ENCODE measurements around the gene PRKX. TPM values are rescaled to one million over a fixed set of nuclear protein-coding genes. Genes with fewer than 3 reads are reported as not detected.

Gene PRKX
- total RNA-seq, 1 donor = 13.4 TPM

- Histone ChIP-seq H3K27me3 (ENCODE audit: insufficient read depth, low read length) (no peaks in the 10 kb centered on the region), H3K27ac (ENCODE audit: low read depth, low read length) (no peak overlapping the region), H3K36me3 (ENCODE audit: insufficient read depth, low read length) (no peaks in the 10 kb centered on the region), H3K4me1 (ENCODE audit: insufficient read depth, low read length) (no peaks in the 10 kb centered on the region), H3K79me2 (ENCODE audit: insufficient read depth, low read length) (no peaks in the 10 kb centered on the region), H3K9me3 (ENCODE audit: low read depth, low read length) (no peaks in the 10 kb centered on the region), H4K20me1 (ENCODE audit: insufficient read depth, low read length) (no peaks in the 10 kb centered on the region), H3K4me2 (ENCODE audit: insufficient read depth, low read length) (no peak overlapping the region), H2AFZ (ENCODE audit: low read length) (no peak overlapping the region), H3K4me3 (ENCODE audit: insufficient read depth, low read length) (no peak overlapping the region)
- TF ChIP-seq CTCF (IDR thresholded peaks at IDR 0.05; ENCODE audit: extremely low read depth, low read depth, low read length) = no peak
- DNase-seq (ENCODE audit: insufficient read length, low spot score, missing footprints) = peak; percentile 6
Observed at GRCh38 chrX:3582451-3582850, 131.0 kb downstream of the PRKX start.

- no peaks in the 10 kb centered on the region for H3K27me3 ChIP-seq (ENCODE audit: insufficient read depth, low read length)
- no peaks in the 10 kb centered on the region for H4K20me1 ChIP-seq (ENCODE audit: insufficient read depth, low read length)
- no peaks in the 10 kb centered on the region for H3K36me3 ChIP-seq (ENCODE audit: insufficient read depth, low read length)
- H3K4me2 ChIP-seq (ENCODE audit: insufficient read depth, low read length) = no peak overlapping the region
- H3K4me3 ChIP-seq (ENCODE audit: insufficient read depth, low read length) = no peak overlapping the region
- no peaks in the 10 kb centered on the region for H3K79me2 ChIP-seq (ENCODE audit: insufficient read depth, low read length)
- H3K27ac ChIP-seq (ENCODE audit: low read depth, low read length) = no peak overlapping the region
- TF ChIP-seq CTCF (IDR thresholded peaks at IDR 0.05; ENCODE audit: extremely low read depth, low read depth, low read length) = no peak
- DNase-seq (ENCODE audit: insufficient read length, low spot score, missing footprints) = no peak
- no peak overlapping the region for H2AFZ ChIP-seq (ENCODE audit: low read length)
- H3K4me1 ChIP-seq (ENCODE audit: insufficient read depth, low read length) = no peaks in the 10 kb centered on the region
- H3K9me3 ChIP-seq (ENCODE audit: low read depth, low read length) = no peaks in the 10 kb centered on the region
Observed at GRCh38 chrX:3581609-3582108, 131.8 kb downstream of the PRKX start.

DNA sequence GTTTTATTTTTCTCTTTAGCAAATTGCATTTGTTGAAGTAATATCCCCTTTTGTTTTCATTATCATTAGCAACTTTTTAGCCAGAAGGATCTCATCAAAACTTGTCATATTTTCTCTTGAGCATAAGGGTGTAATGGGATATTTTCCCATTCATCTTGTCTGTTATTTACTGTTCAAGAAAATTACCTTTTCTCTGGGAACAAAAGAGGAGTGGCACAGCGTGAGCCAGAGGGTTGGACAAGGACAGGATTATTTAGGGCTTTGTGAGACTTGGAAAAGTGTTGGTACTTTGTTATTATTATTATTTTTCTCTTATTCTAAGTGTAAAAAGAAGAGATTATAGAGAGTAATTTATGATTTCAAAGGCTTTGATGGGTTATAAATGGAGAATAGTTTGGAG lies 135.9 kb downstream of the PRKX start:
- Histone ChIP-seq H2AFZ (ENCODE audit: low read length) (no peak overlapping the region), H3K79me2 (ENCODE audit: insufficient read depth, low read length) (no peaks in the 10 kb centered on the region), H3K36me3 (ENCODE audit: insufficient read depth, low read length) (no peaks in the 10 kb centered on the region), H3K27me3 (ENCODE audit: insufficient read depth, low read length) (no peaks in the 10 kb centered on the region), H4K20me1 (ENCODE audit: insufficient read depth, low read length) (no peaks in the 10 kb centered on the region), H3K27ac (ENCODE audit: low read depth, low read length) (no peak overlapping the region), H3K4me3 (ENCODE audit: insufficient read depth, low read length) (no peak overlapping the region), H3K9me3 (ENCODE audit: low read depth, low read length) (no peaks in the 10 kb centered on the region), H3K4me2 (ENCODE audit: insufficient read depth, low read length) (no peak overlapping the region), H3K4me1 (ENCODE audit: insufficient read depth, low read length) (no peaks in the 10 kb centered on the region)
- no peak for TF ChIP-seq CTCF (IDR thresholded peaks at IDR 0.05; ENCODE audit: extremely low read depth, low read depth, low read length)
- DNase-seq (ENCODE audit: insufficient read length, low spot score, missing footprints) = no peak

DNA sequence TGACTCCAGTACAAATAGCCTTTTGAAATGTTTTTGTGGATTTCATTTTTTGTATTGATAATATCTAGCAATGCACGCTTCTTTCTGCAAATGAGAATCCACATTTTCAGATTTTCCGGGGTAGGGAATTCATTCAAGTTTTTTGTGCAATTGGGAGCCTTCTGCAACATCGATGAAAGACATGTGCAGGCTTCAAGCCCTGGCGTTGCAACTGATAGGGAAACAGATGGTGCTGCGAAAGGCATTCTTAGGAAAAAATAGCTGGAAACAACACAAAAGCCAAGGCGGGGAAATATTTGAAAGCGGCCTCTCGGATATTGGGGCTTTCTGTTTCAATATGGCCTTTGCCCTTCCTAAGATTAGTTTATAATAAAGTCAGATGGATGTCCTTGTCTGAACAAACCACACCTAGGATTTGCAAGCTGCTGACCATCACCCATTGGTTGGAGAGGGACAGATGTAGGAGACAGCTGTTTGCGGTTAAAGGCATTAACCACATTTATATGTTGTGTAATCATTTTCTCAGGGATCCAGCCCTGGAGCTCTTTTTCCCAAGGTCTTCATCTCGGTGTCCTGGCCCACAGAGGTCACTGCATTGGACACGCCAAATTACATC lies 136.5 kb downstream of the PRKX start:
- no peak overlapping the region for H3K27ac ChIP-seq (ENCODE audit: low read depth, low read length)
- H3K4me1 ChIP-seq (ENCODE audit: insufficient read depth, low read length) = no peaks in the 10 kb centered on the region
- no peaks in the 10 kb centered on the region for H3K79me2 ChIP-seq (ENCODE audit: insufficient read depth, low read length)
- no peaks in the 10 kb centered on the region for H3K27me3 ChIP-seq (ENCODE audit: insufficient read depth, low read length)
- H3K4me2 ChIP-seq (ENCODE audit: insufficient read depth, low read length) = no peak overlapping the region
- H3K9me3 ChIP-seq (ENCODE audit: low read depth, low read length) = no peaks in the 10 kb centered on the region
- H3K36me3 ChIP-seq (ENCODE audit: insufficient read depth, low read length) = no peaks in the 10 kb centered on the region
- no peak overlapping the region for H2AFZ ChIP-seq (ENCODE audit: low read length)
- TF ChIP-seq CTCF (IDR thresholded peaks at IDR 0.05; ENCODE audit: extremely low read depth, low read depth, low read length) = no peak
- no peak overlapping the region for H3K4me3 ChIP-seq (ENCODE audit: insufficient read depth, low read length)
- DNase-seq (ENCODE audit: insufficient read length, low spot score, missing footprints) = no peak
- no peaks in the 10 kb centered on the region for H4K20me1 ChIP-seq (ENCODE audit: insufficient read depth, low read length)

All from osteoblast (primary cell).